ENCODE results near the gene ABI3. TPM values are rescaled to one million over a fixed set of nuclear protein-coding genes. Genes with fewer than 3 reads are reported as not detected.

ABI3 gene
- total RNA-seq, 6 experiments from 2014 or later = 0.11 TPM; not detected in 5

Other genes starting within 250 kb of the ABI3 start
- gene GIP, start 242.1 kb upstream of the ABI3 start, total RNA-seq (2021; fragmentation: NEBNext Ultra II Directional; extraction: Animal tissue kit (Norgen Biotek cat#: 25700)) = under 1 TPM in 4 of 6 experiments, not detected in 2; 0.31 to 0.60 (median 0.35) TPM
- gene IGF2BP1, start 213.3 kb upstream of the ABI3 start, total RNA-seq (2021; fragmentation: NEBNext Ultra II Directional; extraction: Animal tissue kit (Norgen Biotek cat#: 25700)) = 10 to 100 TPM; 26.5 to 65.4 (median 60.0) TPM
- gene B4GALNT2, start 77.9 kb upstream of the ABI3 start, total RNA-seq (2021; fragmentation: NEBNext Ultra II Directional; extraction: Animal tissue kit (Norgen Biotek cat#: 25700)) = not detected
- not detected for gene GNGT2, start 133 bp upstream of the ABI3 start, total RNA-seq (2021; fragmentation: NEBNext Ultra II Directional; extraction: Animal tissue kit (Norgen Biotek cat#: 25700))
- gene PHOSPHO1, start 20.1 kb downstream of the ABI3 start, total RNA-seq (2021; fragmentation: NEBNext Ultra II Directional; extraction: Animal tissue kit (Norgen Biotek cat#: 25700)) = under 1 TPM in 3 of 6 experiments, not detected in 3; 0.13 to 0.17 (median 0.17) TPM
- 10 to 100 TPM; 12.0 to 15.5 (median 12.7) TPM for gene ZNF652, start 151.5 kb downstream of the ABI3 start, total RNA-seq (2021; fragmentation: NEBNext Ultra II Directional; extraction: Animal tissue kit (Norgen Biotek cat#: 25700))
- gene PHB1, start 204.2 kb downstream of the ABI3 start, total RNA-seq (2021; fragmentation: NEBNext Ultra II Directional; extraction: Animal tissue kit (Norgen Biotek cat#: 25700)) = 100 to 1,000 TPM; 235 to 284 (median 262) TPM